Liver (tissue), 9 donors: Measurements from ENCODE around the gene OR2AT4. TPM values are rescaled to one million over a fixed set of nuclear protein-coding genes. Genes with fewer than 3 reads are reported as not detected.

ENCODE experiments used
- DNase-seq: peaks from one replicate; pipeline ENCODE4 v3.0.0-alpha.2; 2017; ENCODE audit warnings: low spot score
- H3K27ac ChIP-seq, 2 donors: one replicate each; pipeline ENCODE4 v1.7.0; 2013; ENCODE audit warnings: inconsistent platforms in 2 of 2, low read length in 2 of 2, control low read depth in 1 of 2, low read depth in 1 of 2, mild to moderate bottlenecking in 1 of 2
- H3K27me3 ChIP-seq, 4 donors: one replicate each; pipeline versions ENCODE4 v1.6.1 to v1.7.0; 2013; ENCODE audit warnings: low read length in 3 of 4, inconsistent platforms in 1 of 4, mild to moderate bottlenecking in 1 of 4, moderate library complexity in 1 of 4; ENCODE audit not compliant: control insufficient read depth in 4 of 4, insufficient read depth in 4 of 4
- H3K36me3 ChIP-seq, 4 donors: one replicate each; pipeline versions ENCODE4 v1.6.1 to v1.7.0; 2013; ENCODE audit warnings: low read length in 3 of 4, mild to moderate bottlenecking in 3 of 4, low read depth in 1 of 4, moderate library complexity in 1 of 4; ENCODE audit not compliant: control insufficient read depth in 4 of 4, insufficient read depth in 3 of 4
- H3K4me1 ChIP-seq, 4 donors: one replicate each; pipeline versions ENCODE4 v1.6.1 to v1.7.0; 2013; ENCODE audit warnings: low read length in 3 of 4, mild to moderate bottlenecking in 3 of 4, moderate library complexity in 1 of 4; ENCODE audit not compliant: control insufficient read depth in 4 of 4, insufficient read depth in 4 of 4
- H3K4me3 ChIP-seq, 3 donors: one replicate each; pipeline versions ENCODE4 v1.6.1 to v1.7.0; 2013; ENCODE audit warnings: low read length in 3 of 3, control low read depth in 1 of 3, low read depth in 1 of 3, mild to moderate bottlenecking in 1 of 3
- H3K9ac ChIP-seq, 2 donors: one replicate each; pipeline ENCODE4 v1.7.0; 2013; ENCODE audit warnings: low read length in 2 of 2, mild to moderate bottlenecking in 2 of 2, moderate library complexity in 2 of 2, control low read depth in 1 of 2, low read depth in 1 of 2
- H3K9me3 ChIP-seq, 4 donors: one replicate each; pipeline versions ENCODE4 v1.6.1 to v1.7.0; 2013; ENCODE audit warnings: low read length in 3 of 4; ENCODE audit not compliant: control insufficient read depth in 4 of 4
- ATF3 ChIP-seq: IDR thresholded peaks from 2 replicates; pipeline ENCODE4 v1.6.1; 2016; ENCODE audit warnings: antibody characterized with exemption
- CTCF ChIP-seq: fragments of 150-350 bp; IDR thresholded peaks from 2 replicates; pipeline ENCODE4 v1.5.1; 2017; ENCODE audit warnings: improper control_type of control experiment, low read depth, low read length; ENCODE audit not compliant: missing input control
- EGR1 ChIP-seq, 2 donors: IDR thresholded peaks; 2 replicates each; pipeline ENCODE4 v1.6.1; 2016 to 2018; ENCODE audit warnings: antibody characterized with exemption in 2 of 2, low read depth in 2 of 2
- GABPA ChIP-seq, 2 donors: IDR thresholded peaks in 1 of 2; conservative IDR thresholded peaks in 1 of 2; 2 replicates each; pipeline ENCODE4 v1.6.1; 2016; ENCODE audit warnings: antibody characterized with exemption in 2 of 2, mild to moderate bottlenecking in 1 of 2, moderate library complexity in 1 of 2
- HNF4A ChIP-seq, 2 donors: conservative IDR thresholded peaks; 2 replicates each; pipeline ENCODE4 v1.6.1; 2016; ENCODE audit warnings: antibody characterized with exemption in 2 of 2, mild to moderate bottlenecking in 2 of 2
- NR2F2 ChIP-seq: IDR thresholded peaks from 2 replicates; pipeline ENCODE4 v1.6.1; 2016; ENCODE audit warnings: antibody characterized with exemption
- RAD21 ChIP-seq, 2 donors: IDR thresholded peaks; 2 replicates each; pipeline ENCODE4 v1.6.1; 2016; ENCODE audit warnings: antibody characterized with exemption in 2 of 2, mild to moderate bottlenecking in 2 of 2
- RXRA ChIP-seq, 2 donors: IDR thresholded peaks; 2 replicates each; pipeline ENCODE4 v1.6.1; 2017 to 2018; ENCODE audit warnings: antibody characterized with exemption in 2 of 2, mild to moderate bottlenecking in 1 of 2
- ZBTB33 ChIP-seq: IDR thresholded peaks from 2 replicates; pipeline ENCODE4 v1.6.1; 2016; ENCODE audit warnings: antibody characterized with exemption
- WGBS: extraction: QIAGEN DNeasy Blood & Tissue Kit; methylation state at CpG from one replicate; pipeline ENCODE4 v1.1.7; 2013; 5-methylcytosine and 5-hydroxymethylcytosine counted together
- polyA plus RNA-seq, 2 donors: library from polyadenylated mRNA; stranded (reverse) in 1 of 2; unstranded in 1 of 2; fragments of 200-250 nt in 1 of 2; fragments of >200 nt in 1 of 2; fragmentation: Nextera tagmentation in 1 of 2; extraction: Ambion mirVana in 1 of 2; gene quantifications; one replicate each; pipeline versions ENCODE4 v1.2.1 to v1.2.3, GENCODE V29; 2013 to 2015
- total RNA-seq, 2 donors: library from RNA; depleted of rRNA; stranded (reverse); fragments of >200 nt; gene quantifications; one replicate each; pipeline ENCODE4 v1.2.3, GENCODE V29; 2014
- donor health status: healthy.
- donor health status: healthy.
- donor health status: healthy.
- donor health status: healthy.
- donor health status: healthy.

The OR2AT4 gene
- total and polyA plus RNA-seq, 4 donors: not detected

- Histone ChIP-seq H3K36me3 (no peaks in the 10 kb centered on the region), H3K27me3 (no peaks in the 10 kb centered on the region), H3K9me3 (no peaks in the 10 kb centered on the region), H3K4me3 (no peak overlapping the region), H3K9ac (no peak overlapping the region), H3K27ac (no peak overlapping the region), H3K4me1 (peaks cover 0 to 4% (median 0%) of the 10 kb centered on the region in 4 donors)
- no peak for DNase-seq
- TF ChIP-seq NR2F2 (no peak), RXRA (IDR thresholded peaks at IDR 0.05) (no peak), GABPA (IDR thresholded peaks at IDR 0.05 in 1 of 2, conservative IDR thresholded peaks at IDR 0.05 in 1 of 2) (no peak), RAD21 (IDR thresholded peaks at IDR 0.05) (no peak), HNF4A (conservative IDR thresholded peaks at IDR 0.05) (no peak)
- 58% methylated on average over 6 of the region's 6 CpGs for WGBS
These were observed 44.5 kb upstream of the OR2AT4 start for GRCh38 chr11:75141166-75141565.

- H3K27ac ChIP-seq: no peak overlapping the region
- H3K9ac ChIP-seq: no peak overlapping the region
- WGBS: 32% methylated on average over 22 of the region's 22 CpGs
- H3K27me3 ChIP-seq: no peaks in the 10 kb centered on the region
- TF ChIP-seq RAD21 (IDR thresholded peaks at IDR 0.05): peak; percentile 97 to 99
- no peak for TF ChIP-seq ATF3
- no peak for TF ChIP-seq EGR1 (IDR thresholded peaks at IDR 0.05; ENCODE audit: low read depth in 2 of 2)
- TF ChIP-seq RXRA (IDR thresholded peaks at IDR 0.05): peak in 1 of 2 donors; percentile 23
- TF ChIP-seq CTCF: peak; percentile 91
- peaks cover 0 to 3% (median 0%) of the 10 kb centered on the region in 4 donors for H3K4me1 ChIP-seq
- H3K36me3 ChIP-seq: no peaks in the 10 kb centered on the region
- no peaks in the 10 kb centered on the region for H3K9me3 ChIP-seq
- DNase-seq: peak; percentile 83
- no peak overlapping the region for H3K4me3 ChIP-seq
These were observed 43.8 kb upstream of the OR2AT4 start for GRCh38 chr11:75140269-75141138.

- Histone ChIP-seq H3K9me3 (no peaks in the 10 kb centered on the region), H3K9ac (no peak overlapping the region), H3K27me3 (peaks cover 0 to 2% (median 0%) of the 10 kb centered on the region in 4 donors), H3K27ac (no peak overlapping the region), H3K4me1 (peaks cover 0 to 2% (median 0%) of the 10 kb centered on the region in 4 donors), H3K36me3 (no peaks in the 10 kb centered on the region), H3K4me3 (no peak overlapping the region)
- TF ChIP-seq ATF3 (no peak), ZBTB33 (no peak), CTCF (no peak), RAD21 (IDR thresholded peaks at IDR 0.05) (no peak)
- WGBS: 78% methylated on average over 1 of the region's 1 CpG
- DNase-seq: no peak
These were observed 39.0 kb upstream of the OR2AT4 start for GRCh38 chr11:75135651-75136050.
